Right ventricle myocardium inferior (tissue), 1 donor: ENCODE data around the gene ELK3. TPM values are rescaled to one million over a fixed set of nuclear protein-coding genes. Genes with fewer than 3 reads are reported as not detected.

Source experiments
- ATAC-seq: fragments of 200-7000 bp; cut with Tn5 transposase; one replicate; pipeline ENCODE4 v1.9.1; 2020; ENCODE audit warnings: mild to moderate bottlenecking, moderate library complexity
- DNase-seq: peaks from one replicate; pipeline ENCODE4 v3.0.0; 2021; ENCODE audit errors: missing footprints
- intact Hi-C: fragments of 100-400 bp; cut with DNase I; formaldehyde crosslinking; loops from one replicate; pipeline ENCODE4 v1.11.0; 2022
- long read RNA-seq: library from polyadenylated mRNA; unstranded; transcript quantifications from one replicate; pipeline ENCODE4 v2.0.0, GENCODE V29; 2021
- total RNA-seq: library from RNA; stranded (reverse); fragmentation: NEBNext Ultra II Directional; extraction: Animal tissue kit (Norgen Biotek cat#: 25700); gene quantifications from one replicate; pipeline ENCODE4 v1.2.1, GENCODE V29; 2021
- donor health status: DM: no; HTN: yes; CAD: no; lungs with severe emphysema.

Gene ELK3
- 20.8 TPM for total RNA-seq
- long read RNA-seq, full-length matches to known transcripts = 3 of 7 reads
- long read RNA-seq, partial matches to known transcripts = 4 of 7 reads
- long read RNA-seq, other reads (novel, unspliced or antisense) = 0 of 7 reads

GRCh38 chr12:96193725-96194575 lies at the start of gene ELK3:
Gene ELK3 (plus strand): TSS chr12:96194375.
- ATAC-seq (peak; percentile 85), DNase-seq (peak; percentile 85)
- intact Hi-C loops = loop anchor here (2.0 kb wide), 2 partner anchors 17 to 27 kb away; no protein-coding TSS in a partner anchor

GRCh38 chr12:96146747-96147146 lies 47.4 kb upstream of the ELK3 start:
- DNase-seq (no peak), ATAC-seq (no peak)
- intact Hi-C loops = no loop called here

- intact Hi-C loops = no loop called here
- DNase-seq = no peak
- ATAC-seq = no peak
Measured at GRCh38 chr12:96150442-96150841, 43.7 kb upstream of the ELK3 start.

GRCh38 chr12:96152164-96152563 lies 42.0 kb upstream of the ELK3 start:
- intact Hi-C loops = no loop called here
- DNase-seq = no peak
- no peak for ATAC-seq

DNA sequence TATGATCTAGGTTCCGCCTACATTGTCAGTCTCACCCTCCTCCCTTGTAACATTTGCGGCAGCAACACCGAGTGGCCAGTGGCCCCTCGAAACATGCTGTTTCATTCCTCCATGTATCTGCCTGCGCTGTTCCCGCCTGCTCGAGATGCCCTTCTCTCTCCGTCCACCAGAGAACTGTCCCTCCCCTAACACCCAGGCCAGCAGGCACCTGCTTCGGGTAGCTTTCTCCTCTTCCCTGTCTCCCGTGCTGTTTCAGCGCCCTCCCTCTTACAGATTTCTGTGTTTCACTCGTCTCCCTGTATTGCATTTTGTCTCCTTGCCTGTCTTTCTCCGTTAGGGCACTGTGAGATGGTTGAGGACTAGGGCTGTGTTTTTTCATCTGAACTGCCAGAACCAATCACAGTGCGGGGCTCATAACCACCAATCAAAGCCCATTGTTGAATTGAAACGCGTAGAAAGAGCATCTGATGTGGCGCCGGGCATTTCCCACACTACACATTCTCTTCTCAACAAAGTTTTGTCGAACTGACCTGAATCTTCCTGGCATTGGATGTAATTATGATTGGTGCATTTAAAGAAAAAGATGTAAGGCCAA lies 40.9 kb upstream of the ELK3 start:
- DNase-seq = no peak
- intact Hi-C loops = no loop called here
- no peak for ATAC-seq

DNA sequence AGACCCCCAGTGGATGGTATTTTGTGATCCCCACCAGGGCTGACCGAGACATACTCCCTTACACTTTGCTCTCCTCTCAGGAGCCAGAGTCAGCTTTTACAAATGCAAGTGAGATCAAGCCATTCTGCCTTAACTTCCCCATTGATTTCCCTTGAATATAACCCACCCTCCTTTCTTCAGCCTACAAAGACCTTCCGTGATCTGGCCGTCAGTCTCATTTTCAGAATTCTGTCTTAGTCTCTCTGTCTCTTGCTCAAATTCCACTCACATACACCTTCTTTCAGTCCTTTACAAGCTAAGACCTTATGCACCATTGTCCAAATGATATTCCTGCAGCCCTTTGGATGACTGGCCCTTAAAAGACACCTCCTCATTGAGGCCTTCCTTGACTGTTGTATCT lies 39.0 kb upstream of the ELK3 start:
- ATAC-seq (no peak), DNase-seq (no peak)
- intact Hi-C loops = no loop called here

GRCh38 chr12:96155781-96156180 lies 38.4 kb upstream of the ELK3 start:
- intact Hi-C loops = no loop called here
- ATAC-seq (no peak), DNase-seq (no peak)

- ATAC-seq (no peak), DNase-seq (no peak)
- intact Hi-C loops = no loop called here
Measured at GRCh38 chr12:96156211-96156610, 38.0 kb upstream of the ELK3 start.

- DNase-seq (no peak), ATAC-seq (no peak)
- intact Hi-C loops = no loop called here
Measured at GRCh38 chr12:96157427-96157826, 36.7 kb upstream of the ELK3 start.

GRCh38 chr12:96164951-96165811 lies 29.0 kb upstream of the ELK3 start:
- intact Hi-C loops = loop anchor here (1.0 to 2.0 kb wide), 2 partner anchors 46 to 87 kb away; no protein-coding TSS in a partner anchor
- DNase-seq = no peak
- peak; percentile 55 for ATAC-seq

GRCh38 chr12:96166765-96167164 lies 27.4 kb upstream of the ELK3 start:
- DNase-seq = no peak
- no peak for ATAC-seq
- intact Hi-C loops = loop anchor here (2.0 kb wide), 1 partner anchor 26 kb away; no protein-coding TSS in a partner anchor

DNA sequence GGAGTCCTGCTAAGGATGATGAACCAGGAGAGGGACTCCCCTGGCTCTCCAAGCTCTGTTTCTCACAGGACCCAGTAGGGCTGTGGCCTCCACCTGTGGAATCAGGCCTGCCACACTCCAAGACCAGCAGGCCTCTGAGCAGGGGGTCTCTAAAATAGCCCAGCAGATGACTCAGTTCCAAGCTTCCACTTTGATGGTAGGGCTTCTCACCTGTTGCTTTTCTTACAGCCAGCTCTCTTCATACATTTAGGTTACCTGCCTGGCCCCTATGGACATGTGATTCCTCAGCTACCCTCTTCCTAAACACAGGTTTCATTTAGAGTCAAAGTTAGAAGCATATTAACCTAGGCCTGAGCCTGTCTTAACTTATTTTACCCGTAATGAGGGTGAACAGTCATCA lies 26.7 kb upstream of the ELK3 start:
- DNase-seq = no peak
- no peak for ATAC-seq
- intact Hi-C loops = loop anchor here (2.0 kb wide), 1 partner anchor 25 kb away; no protein-coding TSS in a partner anchor

- DNase-seq (no peak), ATAC-seq (peak; percentile 31)
- intact Hi-C loops = no loop called here
Measured at GRCh38 chr12:96170328-96170727, 23.8 kb upstream of the ELK3 start.

DNA sequence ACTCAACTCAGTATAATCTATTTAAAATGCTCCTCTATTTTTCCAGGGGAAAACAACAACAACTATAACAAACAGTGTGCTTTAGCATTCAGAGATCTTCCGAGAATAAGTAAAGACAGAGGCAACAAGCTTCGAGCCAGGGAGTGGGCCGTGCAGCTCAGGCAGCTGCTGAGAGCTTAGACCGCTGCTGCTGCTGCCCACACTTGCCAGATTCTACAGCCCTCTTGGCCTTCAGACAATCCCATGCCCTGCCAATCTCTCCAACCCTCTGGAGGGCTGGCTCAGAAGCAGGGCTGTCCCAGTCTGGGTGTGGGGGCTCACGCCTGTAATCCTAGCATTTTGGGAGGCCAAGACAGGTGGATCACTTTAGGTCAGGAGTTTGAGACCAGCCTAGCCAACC lies 23.4 kb upstream of the ELK3 start:
- DNase-seq (no peak), ATAC-seq (peak; percentile 39)
- intact Hi-C loops = no loop called here

DNA sequence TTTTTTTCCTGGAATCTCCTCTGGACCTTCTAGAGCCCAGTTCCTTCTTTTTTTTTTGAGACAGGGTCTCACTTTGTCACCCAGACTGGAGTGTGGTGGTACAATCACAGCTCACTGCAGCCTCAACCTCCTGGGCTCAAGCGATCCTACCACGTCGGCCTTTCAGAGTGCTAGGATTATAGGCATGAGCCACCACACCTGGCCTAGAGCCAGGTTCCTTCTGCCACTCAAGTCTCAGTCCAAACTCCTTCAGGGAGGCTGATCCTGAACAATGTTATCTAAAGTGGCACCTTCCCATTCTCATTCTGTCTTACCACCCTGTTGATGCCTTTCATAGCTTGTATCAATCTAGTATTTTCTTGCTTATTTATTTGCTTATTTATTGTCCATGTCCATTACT lies 22.3 kb upstream of the ELK3 start:
- ATAC-seq (no peak), DNase-seq (no peak)
- intact Hi-C loops = no loop called here

DNA sequence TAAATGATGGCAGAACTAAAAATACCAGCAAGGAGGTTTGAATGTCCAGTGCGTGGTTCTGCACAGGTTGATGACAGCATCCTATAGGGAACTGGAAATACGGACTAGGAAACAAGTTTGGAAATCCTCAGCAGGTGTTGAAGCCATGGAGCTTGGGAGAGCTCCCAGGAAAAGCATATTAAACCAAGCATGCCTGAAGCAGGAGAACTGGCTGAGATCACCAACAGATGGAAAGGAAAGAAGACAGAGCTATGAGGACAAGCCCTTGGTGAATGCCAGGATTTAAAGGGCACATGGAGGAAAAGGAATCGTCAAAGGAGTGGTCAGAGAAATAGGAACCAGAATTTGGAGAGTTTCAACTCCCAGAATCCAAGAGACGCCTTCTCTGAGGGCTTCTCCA lies 21.2 kb upstream of the ELK3 start:
- ATAC-seq (no peak), DNase-seq (no peak)
- intact Hi-C loops = no loop called here

DNA sequence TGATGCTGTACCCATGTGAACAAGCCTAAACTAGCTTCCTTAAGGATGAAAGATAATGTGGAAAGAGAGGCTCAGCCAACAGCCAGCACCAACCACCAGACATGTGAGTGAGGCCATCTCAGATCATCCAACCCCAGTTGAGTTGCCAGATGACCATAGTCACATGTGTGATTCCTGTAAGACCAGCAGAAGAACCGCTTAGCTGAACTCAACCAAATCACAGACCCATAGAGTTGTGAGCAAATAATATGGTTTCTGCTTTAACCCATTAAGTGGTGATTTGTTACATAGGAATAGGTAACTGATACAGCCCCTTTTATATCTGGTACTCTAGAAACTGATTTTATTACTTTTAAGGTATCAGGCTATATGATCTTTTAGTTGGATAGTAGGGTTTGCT lies 17.6 kb upstream of the ELK3 start:
- ATAC-seq (no peak), DNase-seq (no peak)
- intact Hi-C loops = no loop called here

DNA sequence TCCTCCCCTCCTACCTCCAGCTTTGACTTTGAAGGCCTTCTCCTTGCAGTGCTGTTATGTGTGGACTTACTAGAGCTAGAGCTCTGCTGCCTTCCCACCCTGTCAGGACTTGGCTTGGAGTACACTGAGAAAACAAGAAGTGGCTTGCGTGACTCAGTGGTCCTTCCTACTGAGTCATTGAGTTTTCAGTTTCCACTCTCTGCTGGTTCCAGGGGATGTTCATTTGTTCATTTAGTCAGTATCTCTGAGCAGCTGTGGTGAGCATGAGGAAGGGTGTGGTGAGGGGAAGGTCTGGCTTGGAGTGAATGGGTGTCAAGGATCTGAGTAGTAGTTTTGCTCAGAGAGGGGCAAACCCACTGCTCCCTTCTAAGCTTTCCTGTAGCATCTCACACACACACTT lies 17.2 kb upstream of the ELK3 start:
- intact Hi-C loops = no loop called here
- ATAC-seq (no peak), DNase-seq (no peak)

GRCh38 chr12:96183734-96184370 lies 10.3 kb upstream of the ELK3 start:
- no peak for DNase-seq
- intact Hi-C loops = no loop called here

More at GRCh38 chr12:96183734-96184370, 10.3 kb upstream of the ELK3 start:
- no peak for ATAC-seq
